Stomach smooth muscle (tissue), 2 donors: ENCODE results near the gene MGARP.
A peak's percentile ranks its signal among the peaks of the same experiment; 100 is the strongest.
"Not testable (repeated sequence)": the region's sequence is repeated elsewhere in the genome, so short reads cannot be mapped to it uniquely, and the experiment has no call there.

Experiments used
- H3K27ac ChIP-seq: one replicate; pipeline ENCODE4 v1.7.0; 2013; ENCODE audit warnings: mild to moderate bottlenecking, low read length, inconsistent platforms
- H3K27me3 ChIP-seq, 2 donors: one replicate each; pipeline ENCODE4 v1.7.0; 2013; ENCODE audit warnings: low read length in 2 of 2; ENCODE audit not compliant: insufficient read depth in 2 of 2, control insufficient read depth in 1 of 2
- H3K36me3 ChIP-seq, 2 donors: one replicate each; pipeline ENCODE4 v1.7.0; 2013; ENCODE audit warnings: low read length in 2 of 2; ENCODE audit not compliant: control insufficient read depth in 2 of 2, insufficient read depth in 2 of 2
- H3K4me1 ChIP-seq: one replicate; pipeline ENCODE4 v1.7.0; 2013; ENCODE audit warnings: low read length; ENCODE audit not compliant: control insufficient read depth, insufficient read depth
- H3K4me3 ChIP-seq, 2 donors: one replicate each; pipeline ENCODE4 v1.7.0; 2013; ENCODE audit warnings: low read length in 2 of 2
- H3K9ac ChIP-seq, 2 donors: one replicate each; pipeline ENCODE4 v1.7.0; 2013; ENCODE audit warnings: low read length in 2 of 2, mild to moderate bottlenecking in 1 of 2
- H3K9me3 ChIP-seq, 2 donors: one replicate each; pipeline ENCODE4 v1.7.0; 2013; ENCODE audit warnings: low read length in 2 of 2; ENCODE audit not compliant: control insufficient read depth in 2 of 2
- donor health status: healthy.
- donor health status: Pancreatic carcinoma.

MGARP gene

GRCh38 chr4:139266583-139267257 is 13.3 kb downstream of the MGARP start:
- H3K36me3 ChIP-seq = no peaks in the 10 kb centered on the region
- H3K27ac ChIP-seq = no peak overlapping the region
- peak overlapping the region; percentile 37 for H3K9ac ChIP-seq
- peak overlapping the region; percentile 71 to 77 for H3K4me3 ChIP-seq
- no peaks in the 10 kb centered on the region for H3K9me3 ChIP-seq
- no peaks in the 10 kb centered on the region for H3K27me3 ChIP-seq
- no peaks in the 10 kb centered on the region for H3K4me1 ChIP-seq

DNA sequence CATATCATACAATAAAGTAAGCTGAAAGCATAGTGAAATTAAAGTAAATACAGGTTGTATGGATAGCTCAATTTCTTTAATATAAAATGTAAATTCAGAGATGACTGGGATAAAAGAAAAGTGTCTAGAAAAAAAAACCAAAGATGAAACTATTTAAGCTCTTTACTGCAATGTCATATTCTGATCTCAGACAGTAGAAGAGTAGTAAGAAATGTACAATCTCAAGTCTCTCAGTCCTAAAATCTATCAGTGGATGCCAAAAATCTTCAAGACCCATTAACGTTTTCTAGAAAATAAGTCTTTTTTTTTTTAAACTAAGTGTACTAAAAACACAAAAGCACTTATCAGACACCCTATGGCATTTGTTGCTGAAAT is 13.8 kb downstream of the MGARP start:
- Histone ChIP-seq H3K9ac (peak overlapping the region; percentile 37), H3K4me3 (peak overlapping the region; percentile 71 to 77), H3K27ac (no peak overlapping the region), H3K36me3 (no peaks in the 10 kb centered on the region), H3K27me3 (no peaks in the 10 kb centered on the region), H3K4me1 (no peaks in the 10 kb centered on the region), H3K9me3 (no peaks in the 10 kb centered on the region)

DNA sequence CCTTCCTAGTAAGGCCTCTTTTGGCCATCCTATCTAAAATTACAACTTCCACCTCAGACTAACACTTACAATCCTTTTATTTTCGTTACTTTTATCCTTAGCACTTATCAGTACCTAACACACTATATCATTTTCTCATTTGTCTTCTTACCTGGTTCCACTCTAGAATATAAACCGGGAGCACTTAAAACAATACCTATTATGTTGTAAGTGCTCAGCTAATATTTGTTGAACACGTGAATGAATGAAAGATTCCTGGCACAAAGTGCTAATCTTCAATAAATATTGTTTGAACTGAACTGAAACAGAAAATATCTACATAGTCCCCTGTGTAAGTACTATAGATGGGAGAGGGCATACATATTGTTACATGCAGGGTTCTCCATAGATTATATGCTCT is 14.4 kb downstream of the MGARP start:
- H3K36me3 ChIP-seq = no peaks in the 10 kb centered on the region
- no peaks in the 10 kb centered on the region for H3K9me3 ChIP-seq
- H3K27me3 ChIP-seq = no peaks in the 10 kb centered on the region
- no peak overlapping the region for H3K4me3 ChIP-seq
- no peaks in the 10 kb centered on the region for H3K4me1 ChIP-seq
- no peak overlapping the region for H3K27ac ChIP-seq
- no peak overlapping the region for H3K9ac ChIP-seq

- Histone ChIP-seq H3K4me3 (no peak overlapping the region), H3K36me3 (no peaks in the 10 kb centered on the region), H3K27me3 (no peaks in the 10 kb centered on the region), H3K9ac (no peak overlapping the region), H3K9me3 (no peaks in the 10 kb centered on the region), H3K4me1 (no peaks in the 10 kb centered on the region), H3K27ac (no peak overlapping the region)
Observed at GRCh38 chr4:139256349-139256748, 23.7 kb downstream of the MGARP start.

DNA sequence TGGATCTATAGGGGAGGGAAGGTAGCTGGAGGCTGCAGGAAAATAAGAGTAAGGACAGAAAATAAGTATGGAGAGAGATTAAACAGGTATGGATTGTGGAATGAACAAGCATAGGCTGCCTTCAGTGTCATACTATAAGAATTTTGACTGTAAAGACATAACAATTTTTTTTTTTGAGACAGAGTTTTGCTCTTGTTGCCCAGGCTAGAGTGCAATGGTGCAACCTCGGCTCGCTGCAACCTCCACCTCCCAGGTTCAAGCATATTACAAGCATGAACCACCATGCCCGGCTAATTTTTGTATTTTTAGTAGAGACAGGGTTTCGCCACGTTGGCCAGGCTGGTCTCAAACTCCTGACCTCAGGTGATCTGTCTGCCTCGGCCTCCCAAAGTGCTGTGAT is 24.4 kb downstream of the MGARP start:
- H3K27ac ChIP-seq, H3K9ac ChIP-seq, H3K4me3 ChIP-seq, H3K36me3 ChIP-seq, H3K9me3 ChIP-seq, H3K4me1 ChIP-seq, H3K27me3 ChIP-seq: not testable (repeated sequence)

DNA sequence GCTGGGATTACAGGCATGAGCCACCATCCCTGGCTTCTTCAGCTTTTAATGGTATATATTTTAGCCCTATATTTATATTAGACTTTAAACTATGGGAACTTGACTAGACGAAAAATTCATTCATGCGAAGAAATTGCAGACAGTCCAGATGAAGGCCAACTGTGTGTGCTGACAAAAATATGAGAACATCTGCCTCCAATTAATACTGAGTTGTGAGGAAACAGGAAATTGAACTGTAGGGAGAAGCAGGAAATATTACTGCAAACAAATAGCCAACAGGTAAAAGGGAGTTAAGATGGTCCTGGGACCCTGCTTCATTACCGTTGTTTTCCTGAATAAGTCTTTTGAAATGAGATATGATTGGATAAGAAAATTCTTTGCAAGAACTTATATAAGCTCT is 26.3 kb downstream of the MGARP start:
- no peak overlapping the region for H3K4me3 ChIP-seq
- no peaks in the 10 kb centered on the region for H3K9me3 ChIP-seq
- no peak overlapping the region for H3K9ac ChIP-seq
- no peaks in the 10 kb centered on the region for H3K4me1 ChIP-seq
- H3K27ac ChIP-seq = no peak overlapping the region
- no peaks in the 10 kb centered on the region for H3K27me3 ChIP-seq
- H3K36me3 ChIP-seq = no peaks in the 10 kb centered on the region

- Histone ChIP-seq H3K27ac (no peak overlapping the region), H3K36me3 (no peaks in the 10 kb centered on the region), H3K9me3 (no peaks in the 10 kb centered on the region), H3K4me1 (no peaks in the 10 kb centered on the region), H3K4me3 (no peak overlapping the region), H3K27me3 (no peaks in the 10 kb centered on the region), H3K9ac (no peak overlapping the region)
Observed at GRCh38 chr4:139253046-139253445, 27.0 kb downstream of the MGARP start.

- Histone ChIP-seq H3K9ac (no peak overlapping the region), H3K27me3 (no peaks in the 10 kb centered on the region), H3K4me1 (no peaks in the 10 kb centered on the region), H3K4me3 (no peak overlapping the region), H3K9me3 (no peaks in the 10 kb centered on the region), H3K36me3 (no peaks in the 10 kb centered on the region), H3K27ac (no peak overlapping the region)
Observed at GRCh38 chr4:139247700-139248238, 32.3 kb downstream of the MGARP start.

DNA sequence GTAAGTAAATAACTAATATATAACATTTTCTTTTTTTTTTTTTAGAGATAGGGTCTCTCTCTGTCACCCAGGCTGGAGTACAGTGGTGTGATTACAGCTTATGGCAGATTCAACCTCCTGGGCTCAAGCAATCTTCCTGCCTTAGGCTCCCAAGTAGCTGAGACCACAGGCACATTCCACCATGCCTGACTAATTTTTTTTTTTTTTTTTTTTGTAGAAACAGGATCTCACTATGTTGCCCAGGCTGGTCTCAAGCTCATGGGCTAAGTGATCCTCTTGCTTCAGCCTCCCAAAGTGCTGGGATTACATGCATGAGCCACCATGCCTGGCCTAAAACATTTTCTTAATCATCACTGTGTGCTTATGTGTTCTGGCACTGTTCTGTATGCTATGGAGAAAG is 32.8 kb downstream of the MGARP start:
- Histone ChIP-seq H3K36me3 (no peaks in the 10 kb centered on the region), H3K4me1 (no peaks in the 10 kb centered on the region), H3K27ac (no peak overlapping the region), H3K9ac (no peak overlapping the region), H3K9me3 (no peaks in the 10 kb centered on the region), H3K4me3 (no peak overlapping the region), H3K27me3 (no peaks in the 10 kb centered on the region)

DNA sequence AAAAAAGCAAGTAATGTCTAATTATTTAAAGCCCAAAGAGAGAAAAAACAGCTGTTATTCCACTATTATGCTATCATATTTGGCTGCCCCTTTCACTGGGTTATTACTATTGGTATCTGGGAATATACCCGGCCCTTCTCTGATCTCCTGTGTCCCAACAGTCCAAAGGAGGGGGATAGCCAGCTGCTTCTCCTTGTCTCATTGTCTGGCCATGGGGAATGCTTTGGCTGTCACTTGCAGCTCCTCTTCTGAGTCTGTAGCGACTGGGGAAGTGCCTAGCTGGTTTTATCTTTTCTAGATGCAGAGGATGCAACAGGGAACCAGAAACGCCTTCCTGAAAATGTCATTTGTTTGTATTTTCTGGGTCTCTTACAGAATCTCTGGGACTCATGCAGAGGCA is 33.9 kb downstream of the MGARP start:
- H3K36me3 ChIP-seq = no peaks in the 10 kb centered on the region
- H3K27me3 ChIP-seq = no peaks in the 10 kb centered on the region
- no peak overlapping the region for H3K9ac ChIP-seq
- H3K4me1 ChIP-seq = no peaks in the 10 kb centered on the region
- no peak overlapping the region for H3K27ac ChIP-seq
- peaks cover 0 to 4% of the 10 kb centered on the region in 2 donors for H3K9me3 ChIP-seq
- H3K4me3 ChIP-seq = no peak overlapping the region

DNA sequence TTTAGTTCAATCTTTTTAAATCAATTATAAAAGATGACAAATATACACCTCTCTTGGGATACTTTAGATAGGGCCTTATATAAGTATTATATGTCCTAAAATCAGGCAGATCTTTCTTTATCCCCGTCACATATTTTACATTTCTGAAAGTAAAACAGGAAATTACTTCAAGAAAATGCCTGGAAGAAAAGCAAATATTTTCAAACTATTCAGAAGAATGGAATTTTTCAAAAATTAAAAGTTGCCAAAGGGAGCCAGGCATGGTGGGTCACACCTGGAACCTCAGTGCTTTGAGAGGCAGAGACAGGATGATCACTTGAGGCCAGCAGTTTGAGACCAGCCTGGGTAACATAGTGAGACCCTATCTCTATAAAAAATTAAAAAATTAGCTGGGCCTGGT is 34.4 kb downstream of the MGARP start:
- no peaks in the 10 kb centered on the region for H3K36me3 ChIP-seq
- no peaks in the 10 kb centered on the region for H3K27me3 ChIP-seq
- peaks cover 0 to 4% of the 10 kb centered on the region in 2 donors for H3K9me3 ChIP-seq
- H3K9ac ChIP-seq = no peak overlapping the region
- H3K4me1 ChIP-seq = no peaks in the 10 kb centered on the region
- H3K27ac ChIP-seq = no peak overlapping the region
- no peak overlapping the region for H3K4me3 ChIP-seq
